Effector memory CD8-positive, alpha-beta T cell (primary cell): ENCODE results near the gene MVK.

Source experiments
- ATAC-seq: fragments of 150-1000 bp; cut with Tn5 transposase; replicated peaks from 2 replicates; pipeline ENCODE4 v1.10.0; 2021; ENCODE audit warnings: mild to moderate bottlenecking, moderate library complexity
- DNase-seq, 3 experiments: peaks; one replicate each; pipeline ENCODE4 v3.0.0; 2021
- H3K27ac Mint-ChIP-seq, 2 donors: one replicate each; pipeline ENCODE4 v1.8.0; 2022; ENCODE audit warnings: mild to moderate bottlenecking in 2 of 2, mixed read lengths in 2 of 2, moderate library complexity in 2 of 2
- H3K27me3 Mint-ChIP-seq, 2 donors: one replicate each; pipeline ENCODE4 v1.8.0; 2022; ENCODE audit warnings: mixed read lengths in 2 of 2
- H3K36me3 Mint-ChIP-seq: one replicate; pipeline ENCODE4 v1.8.0; 2022; ENCODE audit warnings: mild to moderate bottlenecking, moderate library complexity, mixed read lengths; ENCODE audit not compliant: insufficient read depth
- H3K4me1 Mint-ChIP-seq, 2 donors: one replicate each; pipeline ENCODE4 v1.8.0; 2022; ENCODE audit warnings: low read depth in 2 of 2, mixed read lengths in 2 of 2
- H3K4me3 Mint-ChIP-seq, 2 donors: one replicate each; pipeline ENCODE4 v1.8.0; 2022; ENCODE audit warnings: mild to moderate bottlenecking in 2 of 2, mixed read lengths in 2 of 2, moderate library complexity in 2 of 2
- H3K9me3 Mint-ChIP-seq, 2 donors: one replicate each; pipeline ENCODE4 v1.8.0; 2022; ENCODE audit warnings: mixed read lengths in 2 of 2

Gene MVK

DNA sequence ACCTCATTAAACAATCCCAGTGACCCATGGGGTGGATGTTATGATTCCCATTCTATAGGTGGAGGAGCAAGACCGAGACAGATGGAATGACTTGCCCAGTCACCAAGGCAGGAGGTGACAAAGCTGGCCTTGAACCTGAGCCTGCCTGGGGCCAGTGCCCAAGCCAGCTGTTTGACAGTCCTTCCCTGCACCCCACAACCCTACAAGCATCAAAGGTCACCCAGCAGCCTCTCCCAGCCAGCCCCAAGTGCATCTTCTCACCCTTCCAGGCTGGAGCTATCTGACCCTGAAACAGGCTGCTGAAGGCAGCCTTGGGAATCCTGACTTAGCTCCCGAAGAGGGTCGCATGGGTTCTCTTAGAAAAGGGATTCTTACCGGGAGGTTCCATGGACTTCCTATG is 20.6 kb upstream of the MVK start:
- Mint-ChIP-seq H3K36me3 (no peaks in the 10 kb centered on the region), H3K27ac (no peak overlapping the region), H3K4me1 (peaks cover 3 to 5% of the 10 kb centered on the region in 2 donors), H3K4me3 (no peak overlapping the region), H3K9me3 (no peaks in the 10 kb centered on the region), H3K27me3 (peaks cover 0 to 21% of the 10 kb centered on the region in 2 donors)
- ATAC-seq (no peak), DNase-seq (no peak)

DNA sequence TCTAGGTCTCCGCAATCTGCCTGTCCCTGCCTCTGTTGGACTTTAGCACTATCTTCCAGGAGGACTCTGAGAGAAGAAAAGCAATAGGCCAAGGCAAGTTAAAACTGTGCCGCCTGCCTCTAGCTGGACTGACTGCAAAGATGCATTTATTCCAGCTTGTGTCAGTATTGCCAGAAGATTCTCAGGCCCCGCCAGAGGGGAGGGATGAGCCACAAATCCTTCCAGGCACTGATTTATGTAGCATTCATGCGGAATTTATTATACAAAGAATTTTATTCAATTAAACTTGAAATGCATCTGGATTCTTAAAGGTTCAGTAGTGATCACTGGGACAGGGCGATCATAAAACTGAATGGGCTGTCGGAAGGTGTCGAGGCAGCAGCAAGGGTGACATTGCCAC is 20.1 kb upstream of the MVK start:
- Mint-ChIP-seq H3K9me3 (no peaks in the 10 kb centered on the region), H3K4me3 (no peak overlapping the region), H3K27me3 (peaks cover 0 to 16% of the 10 kb centered on the region in 2 donors), H3K4me1 (peaks cover 3 to 5% of the 10 kb centered on the region in 2 donors), H3K27ac (peak overlapping the region in 1 of 2 donors; percentile 85), H3K36me3 (no peaks in the 10 kb centered on the region)
- DNase-seq: no peak
- ATAC-seq: no peak

DNA sequence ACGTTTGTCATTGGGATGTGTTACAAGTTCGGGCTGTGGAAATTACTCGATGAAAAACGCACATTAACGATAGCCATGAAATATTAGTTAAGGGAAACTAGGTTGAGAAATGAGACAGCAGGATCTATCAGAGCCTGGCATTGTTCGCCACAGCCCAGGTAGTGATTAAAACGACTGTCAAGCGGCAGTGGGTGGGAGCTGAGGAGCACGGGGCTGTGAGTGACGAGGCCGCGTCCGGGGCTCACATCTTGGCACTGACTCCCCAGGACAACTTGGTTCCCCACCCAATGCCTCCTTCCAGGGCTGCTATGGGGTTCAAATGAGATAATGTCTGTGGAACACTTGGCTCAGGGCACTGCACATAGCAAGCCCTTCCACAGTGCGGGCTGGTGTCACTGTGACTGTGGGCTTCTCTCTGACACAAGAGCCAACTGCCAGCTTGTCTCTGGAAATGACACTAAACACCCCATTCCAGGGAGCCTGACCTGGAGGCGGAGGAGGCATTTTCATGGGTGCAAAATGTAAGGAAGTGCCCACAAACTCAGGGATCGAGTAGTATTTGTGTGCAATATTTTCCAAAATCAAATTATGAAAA is 19.6 kb upstream of the MVK start:
- H3K27me3 Mint-ChIP-seq: peaks cover 0 to 11% of the 10 kb centered on the region in 2 donors
- DNase-seq (no peak), ATAC-seq (no peak)
- no peaks in the 10 kb centered on the region for H3K9me3 Mint-ChIP-seq
- H3K27ac Mint-ChIP-seq: peak overlapping the region in 1 of 2 donors; percentile 85
- H3K36me3 Mint-ChIP-seq: no peaks in the 10 kb centered on the region
- no peak overlapping the region for H3K4me3 Mint-ChIP-seq
- peaks cover 3 to 5% of the 10 kb centered on the region in 2 donors for H3K4me1 Mint-ChIP-seq

DNA sequence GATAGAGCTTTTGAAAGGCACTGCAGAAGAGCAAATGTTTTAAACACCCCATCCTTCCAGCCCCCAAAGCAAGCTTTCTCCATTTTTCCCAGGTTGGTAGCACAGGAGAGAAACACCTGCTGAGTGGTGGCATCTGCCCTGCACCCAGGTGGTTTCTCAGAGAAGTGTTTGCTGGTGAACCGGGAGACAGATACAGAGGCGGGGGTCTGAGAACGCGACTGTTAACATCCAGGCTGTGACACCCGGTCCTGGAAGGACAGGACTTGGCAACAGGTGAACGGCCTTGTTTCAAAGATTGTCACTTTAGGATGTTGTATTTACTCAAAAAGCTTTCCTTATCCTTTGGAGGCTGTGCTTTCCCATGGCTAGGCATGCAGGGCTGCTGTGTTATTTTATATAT is 18.8 kb upstream of the MVK start:
- ATAC-seq (no peak), DNase-seq (no peak)
- no peaks in the 10 kb centered on the region for H3K36me3 Mint-ChIP-seq
- H3K27ac Mint-ChIP-seq: no peak overlapping the region
- no peak overlapping the region for H3K4me3 Mint-ChIP-seq
- H3K9me3 Mint-ChIP-seq: no peaks in the 10 kb centered on the region
- peaks cover 0 to 9% of the 10 kb centered on the region in 2 donors for H3K27me3 Mint-ChIP-seq
- H3K4me1 Mint-ChIP-seq: peaks cover 3% of the 10 kb centered on the region in 2 donors

DNA sequence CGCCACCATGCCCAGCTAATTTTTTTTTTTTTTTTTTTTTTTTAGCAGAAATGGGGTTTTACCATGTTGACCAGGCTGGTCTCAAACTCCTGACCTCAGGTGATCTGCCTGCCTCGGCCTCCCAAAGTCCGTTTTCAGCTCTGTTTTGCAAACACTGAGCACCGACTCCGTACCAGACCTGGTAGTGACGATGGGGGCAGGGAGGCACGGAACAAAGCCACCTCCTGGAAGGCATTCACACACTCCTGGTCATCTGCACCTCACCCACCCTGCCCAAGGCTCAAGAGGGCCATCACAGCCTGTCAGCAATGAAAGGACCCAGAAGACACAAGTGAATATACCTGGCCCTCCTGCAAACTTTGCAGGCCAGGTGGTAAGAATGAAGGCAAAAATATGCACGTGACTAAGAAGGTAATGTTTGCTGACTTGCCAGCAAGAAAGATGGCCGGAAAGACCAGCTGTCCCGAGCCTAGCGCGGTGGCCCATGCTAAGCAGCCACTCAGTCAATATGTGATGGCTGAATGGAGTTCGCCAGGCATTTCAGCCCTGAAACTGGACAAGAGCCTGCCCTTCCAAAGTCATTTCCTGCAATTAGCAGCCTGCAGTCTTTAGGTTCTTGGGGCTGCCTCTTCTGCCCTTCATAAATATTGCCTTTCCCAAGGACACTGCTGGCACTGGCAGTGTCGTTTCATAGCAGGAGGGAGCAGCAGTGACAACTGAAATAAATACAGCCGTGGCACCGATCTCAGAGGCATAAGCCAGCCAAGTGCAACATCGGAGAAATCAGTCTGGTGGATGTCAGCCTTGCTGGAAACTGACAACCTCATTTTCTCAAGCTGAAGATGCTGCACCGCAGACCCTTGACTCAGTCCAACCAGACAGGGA is 17.9 kb upstream of the MVK start:
- H3K4me3 Mint-ChIP-seq: no peak overlapping the region
- H3K9me3 Mint-ChIP-seq: no peaks in the 10 kb centered on the region
- ATAC-seq (no peak), DNase-seq (no peak)
- no peak overlapping the region for H3K27ac Mint-ChIP-seq
- peaks cover 0 to 3% of the 10 kb centered on the region in 2 donors for H3K4me1 Mint-ChIP-seq
- H3K27me3 Mint-ChIP-seq: no peaks in the 10 kb centered on the region
- no peaks in the 10 kb centered on the region for H3K36me3 Mint-ChIP-seq

DNA sequence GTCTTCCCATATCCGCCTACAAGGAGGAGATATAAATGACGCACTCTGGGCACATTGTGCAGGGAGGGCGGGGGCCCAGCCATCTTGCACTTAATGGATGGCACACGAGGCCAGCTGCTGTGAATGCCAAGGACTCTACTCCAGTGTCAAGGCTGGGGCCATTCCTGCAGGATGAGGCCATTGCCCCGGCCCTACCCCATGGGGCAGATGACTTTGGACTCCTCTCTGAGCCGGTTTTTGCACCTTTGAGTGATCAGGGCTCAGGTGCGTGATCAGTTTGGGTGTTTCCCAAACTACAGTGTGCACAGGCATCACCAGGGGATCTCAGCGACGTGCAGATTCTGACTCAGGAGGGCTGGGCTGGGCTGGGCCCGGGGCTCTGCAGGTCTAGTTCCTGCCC is 16.4 kb upstream of the MVK start:
- peaks cover 0 to 3% of the 10 kb centered on the region in 2 donors for H3K4me1 Mint-ChIP-seq
- DNase-seq: no peak

DNA sequence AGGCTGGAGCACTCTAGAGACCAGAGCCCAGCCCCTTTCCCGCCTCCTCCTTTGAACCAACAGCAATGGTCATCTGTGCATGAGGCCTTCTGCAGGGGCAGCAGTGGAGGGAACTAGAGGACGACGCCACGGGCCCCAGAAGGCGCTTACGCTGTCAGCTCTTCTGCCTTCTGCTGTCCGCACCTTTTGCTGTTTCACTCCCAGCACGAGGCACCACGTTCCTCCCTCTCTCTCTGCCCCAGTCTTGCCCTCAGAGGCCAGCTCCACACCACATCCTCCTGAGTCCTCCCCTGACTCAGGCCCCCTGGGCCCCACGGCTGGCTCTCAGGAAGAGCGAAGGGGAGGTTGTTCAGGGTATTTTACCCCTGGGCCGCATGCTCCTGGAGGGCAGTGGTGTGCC is 15.8 kb upstream of the MVK start:
- DNase-seq: no peak
- no peak overlapping the region for H3K27ac Mint-ChIP-seq
- no peak overlapping the region for H3K4me3 Mint-ChIP-seq
- ATAC-seq: no peak
- H3K9me3 Mint-ChIP-seq: no peaks in the 10 kb centered on the region
- H3K36me3 Mint-ChIP-seq: peaks cover 2% of the 10 kb centered on the region
- no peaks in the 10 kb centered on the region for H3K27me3 Mint-ChIP-seq
- H3K4me1 Mint-ChIP-seq: no peaks in the 10 kb centered on the region

More for the DNA sequence above, 16.4 kb upstream of the MVK start:
- no peak overlapping the region for H3K4me3 Mint-ChIP-seq
- no peak overlapping the region for H3K27ac Mint-ChIP-seq
- no peaks in the 10 kb centered on the region for H3K27me3 Mint-ChIP-seq
- peaks cover 2% of the 10 kb centered on the region for H3K36me3 Mint-ChIP-seq
- no peak for ATAC-seq
- H3K9me3 Mint-ChIP-seq: no peaks in the 10 kb centered on the region

DNA sequence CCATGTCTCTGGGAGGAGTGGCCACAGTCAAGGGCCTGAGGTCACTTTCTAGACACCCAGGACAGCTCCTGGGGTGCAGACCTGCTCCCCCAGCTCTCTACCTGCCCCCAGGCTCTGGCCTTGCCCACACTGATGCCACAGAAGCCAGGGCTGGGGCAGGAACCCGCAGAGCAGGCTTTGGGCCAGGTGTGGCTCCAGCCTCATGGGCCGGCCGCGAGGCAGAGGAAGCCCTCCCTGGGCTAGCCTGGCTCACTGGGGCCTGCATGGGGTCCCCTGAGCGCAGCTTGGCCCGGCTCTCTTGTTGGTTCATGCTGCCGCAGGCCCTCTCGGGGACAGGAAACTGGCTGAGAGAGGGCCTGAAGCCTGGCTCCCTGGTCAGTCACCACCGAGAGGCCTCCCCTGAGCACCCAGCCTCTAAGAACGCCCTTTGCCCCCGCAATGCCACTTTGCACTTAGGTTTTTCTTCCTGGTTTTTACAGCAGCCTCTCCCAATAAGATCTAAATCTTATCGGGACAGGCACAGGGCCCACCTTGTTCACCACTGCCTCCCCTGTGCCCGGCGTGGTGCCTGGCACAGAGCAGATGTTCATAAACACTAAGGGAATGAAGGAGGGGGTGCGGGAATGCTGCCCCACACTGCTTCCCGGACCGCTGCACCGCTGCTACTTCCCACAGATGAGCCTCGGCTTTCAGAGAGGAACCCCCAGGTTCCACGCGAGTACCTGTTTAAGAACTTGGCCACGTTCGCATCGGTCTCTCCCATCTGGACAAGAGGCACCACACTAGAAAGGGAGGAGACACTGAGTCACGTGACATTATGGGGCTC is 15.0 kb upstream of the MVK start:
- Mint-ChIP-seq H3K27ac (no peak overlapping the region), H3K9me3 (no peaks in the 10 kb centered on the region), H3K27me3 (no peaks in the 10 kb centered on the region), H3K4me3 (no peak overlapping the region), H3K4me1 (no peaks in the 10 kb centered on the region), H3K36me3 (peaks cover 2% of the 10 kb centered on the region)
- no peak for ATAC-seq
- DNase-seq: no peak

DNA sequence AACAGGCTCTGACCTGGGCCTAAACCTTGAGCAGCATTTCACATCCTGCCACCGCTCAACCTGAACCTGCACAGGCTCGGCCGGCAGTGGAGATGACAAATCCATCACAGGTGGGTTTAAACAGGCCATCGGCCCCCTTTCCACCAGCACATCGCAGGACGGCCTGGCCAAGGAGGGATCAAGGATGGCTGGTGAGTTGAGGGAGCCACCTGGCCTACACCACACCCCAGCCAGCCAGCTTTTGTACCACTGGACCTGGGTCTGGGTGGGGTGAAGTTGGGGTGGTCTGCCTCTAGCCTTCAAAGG is 14.4 kb upstream of the MVK start:
- no peak for DNase-seq
- ATAC-seq: no peak
- Mint-ChIP-seq H3K4me1 (no peaks in the 10 kb centered on the region), H3K27me3 (no peaks in the 10 kb centered on the region), H3K9me3 (no peaks in the 10 kb centered on the region), H3K36me3 (peaks cover 2% of the 10 kb centered on the region), H3K27ac (no peak overlapping the region), H3K4me3 (no peak overlapping the region)

DNA sequence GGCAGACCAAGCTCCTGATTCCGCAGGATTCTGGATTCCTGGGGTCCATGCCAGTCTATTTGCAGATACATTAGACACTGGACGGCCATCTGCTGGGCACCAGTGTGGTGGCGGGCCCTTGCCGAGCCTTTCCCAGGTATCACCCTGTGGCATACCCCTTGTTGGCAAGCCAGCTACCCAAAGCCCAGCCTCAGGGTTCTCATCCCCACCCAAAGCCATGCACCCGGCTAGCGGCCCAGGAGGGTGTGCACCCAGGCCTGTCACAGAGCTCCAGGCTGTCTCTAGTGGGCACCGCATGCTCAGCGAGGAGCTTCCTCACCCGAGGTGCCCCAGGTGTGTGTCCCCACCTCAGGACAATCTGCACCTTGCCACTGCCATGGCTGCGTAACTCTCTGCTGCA is 14.0 kb upstream of the MVK start:
- no peak for DNase-seq
- Mint-ChIP-seq H3K36me3 (peaks cover 2% of the 10 kb centered on the region), H3K27me3 (no peaks in the 10 kb centered on the region), H3K27ac (no peak overlapping the region), H3K9me3 (no peaks in the 10 kb centered on the region), H3K4me3 (no peak overlapping the region), H3K4me1 (no peaks in the 10 kb centered on the region)
- ATAC-seq: no peak

DNA sequence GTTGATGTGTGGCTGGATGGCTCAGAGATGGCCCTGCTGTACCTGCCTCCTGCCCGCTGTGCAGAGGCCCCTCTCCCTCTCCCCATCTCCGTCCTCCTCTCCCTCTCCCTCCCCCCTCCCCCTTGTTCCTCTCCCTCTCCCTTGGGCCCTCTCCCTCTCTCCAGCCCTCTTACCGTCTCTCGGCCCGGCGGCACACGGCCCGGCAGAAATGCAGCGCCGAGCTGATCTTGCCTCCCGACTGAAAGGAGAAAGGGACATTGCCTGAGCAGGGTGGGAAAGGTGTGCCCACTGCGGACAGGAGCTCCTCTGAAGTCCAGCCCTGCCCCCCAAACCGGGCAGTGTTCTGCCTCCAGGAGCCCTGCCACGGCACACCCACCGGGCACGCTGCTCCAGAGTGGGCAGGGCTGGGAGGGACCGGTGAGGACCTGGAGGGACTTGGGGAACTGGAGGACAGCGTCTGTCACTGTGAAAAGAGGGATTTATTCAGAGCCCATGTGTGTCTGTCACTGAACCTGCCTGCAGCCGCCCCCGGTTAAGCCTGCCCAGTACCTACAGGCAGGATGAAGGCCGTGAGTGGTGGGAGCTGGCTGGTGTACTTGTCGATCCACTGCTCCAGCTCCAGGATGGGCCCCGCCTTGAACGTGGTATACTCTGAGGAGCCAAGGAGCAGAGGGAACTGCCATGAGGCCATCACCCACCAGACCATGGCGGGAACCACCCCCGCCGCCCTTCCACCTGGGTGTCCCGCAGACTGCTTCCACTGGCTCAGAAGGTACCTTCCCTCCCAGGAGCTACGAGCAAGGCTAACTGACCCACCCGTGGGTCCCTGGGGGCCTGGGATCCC is 12.5 kb upstream of the MVK start:
- no peaks in the 10 kb centered on the region for H3K9me3 Mint-ChIP-seq
- no peak for ATAC-seq
- H3K27ac Mint-ChIP-seq: no peak overlapping the region
- DNase-seq: no peak
- H3K4me1 Mint-ChIP-seq: no peaks in the 10 kb centered on the region
- no peaks in the 10 kb centered on the region for H3K27me3 Mint-ChIP-seq
- no peak overlapping the region for H3K4me3 Mint-ChIP-seq
- H3K36me3 Mint-ChIP-seq: peaks cover 2% of the 10 kb centered on the region

DNA sequence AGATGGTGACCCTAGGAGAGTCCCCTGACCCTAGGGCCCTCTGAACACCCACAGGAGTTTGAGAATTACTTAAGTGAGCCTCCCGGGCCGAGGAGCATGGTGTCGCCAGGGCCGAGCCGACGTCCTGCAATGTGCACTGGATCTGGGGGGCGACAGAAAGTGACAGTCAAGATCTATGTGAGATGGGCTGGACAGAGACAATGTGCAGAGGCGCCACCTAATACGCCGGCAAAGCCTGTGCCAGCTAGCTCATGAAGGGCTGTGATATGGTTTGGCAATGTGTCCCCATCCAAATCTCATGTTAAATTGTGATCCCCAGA is 11.9 kb upstream of the MVK start:
- Mint-ChIP-seq H3K4me1 (no peaks in the 10 kb centered on the region), H3K36me3 (peaks cover 6% of the 10 kb centered on the region), H3K27ac (no peak overlapping the region), H3K27me3 (no peaks in the 10 kb centered on the region), H3K4me3 (no peak overlapping the region), H3K9me3 (no peaks in the 10 kb centered on the region)
- DNase-seq (no peak), ATAC-seq (no peak)

DNA sequence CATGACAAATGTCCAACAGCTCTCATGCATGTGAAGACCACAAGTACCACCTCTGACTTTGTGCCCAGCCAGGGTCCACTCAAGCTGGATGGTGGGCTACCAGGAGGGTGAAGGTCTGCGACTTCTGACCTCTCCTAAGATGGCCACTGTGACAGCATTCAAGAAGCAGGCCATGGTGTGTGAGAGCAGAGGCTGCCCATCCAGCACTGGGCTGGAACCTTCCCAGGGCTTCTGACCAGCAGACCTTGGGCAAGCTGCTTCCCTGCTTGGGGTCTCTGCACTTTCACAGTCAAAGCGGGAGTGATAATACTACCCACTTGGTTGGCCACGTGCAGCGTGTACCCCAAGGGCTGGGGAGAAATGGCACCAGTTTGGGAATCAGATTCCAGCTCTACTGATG is 10.7 kb upstream of the MVK start:
- Mint-ChIP-seq H3K27ac (no peak overlapping the region), H3K36me3 (peaks cover 15% of the 10 kb centered on the region)

More for the DNA sequence above, 10.7 kb upstream of the MVK start:
- no peaks in the 10 kb centered on the region for H3K4me1 Mint-ChIP-seq
- H3K9me3 Mint-ChIP-seq: no peaks in the 10 kb centered on the region
- no peaks in the 10 kb centered on the region for H3K27me3 Mint-ChIP-seq
- no peak overlapping the region for H3K4me3 Mint-ChIP-seq
- ATAC-seq (no peak), DNase-seq (no peak)
